ENCODE data around the gene C1orf122. TPM values are rescaled to one million over a fixed set of nuclear protein-coding genes. Genes with fewer than 3 reads are reported as not detected.

The C1orf122 gene
- total and polyA plus RNA-seq, 2 experiments from 2014 or later, result 32.8 to 68.3 TPM

GRCh38 chr1:37814252-37814651, 6.7 kb downstream of the C1orf122 start:
- no peak overlapping the region for H3K27ac Mint-ChIP-seq
- TF ChIP-seq CREB1 (CRISPR knock-in tag; IDR thresholded peaks at IDR 0.05; ENCODE audit: low read depth), result no peak
- no peak for TF ChIP-seq ZNF114 (CRISPR knock-in tag; IDR thresholded peaks at IDR 0.05)
- no peak for TF ChIP-seq ETS1 (IDR thresholded peaks at IDR 0.05)
- TF ChIP-seq STAT1 (IDR thresholded peaks at IDR 0.05; ENCODE audit: unreplicated experiment), result no peak
- no peak for TF ChIP-seq CTCF (conservative IDR thresholded peaks at IDR 0.05; ENCODE audit: low read depth in 2 of 2)
- TF ChIP-seq POLR2AphosphoS5 (IDR thresholded peaks at IDR 0.05; ENCODE audit: low read depth), result no peak
- no peak for TF ChIP-seq EZH2 (IDR thresholded peaks at IDR 0.05; ENCODE audit: low read depth, unreplicated experiment)
- no peak for TF ChIP-seq EZH2phosphoT487 (IDR thresholded peaks at IDR 0.05; ENCODE audit: unreplicated experiment)
- TF ChIP-seq ZNF462 (CRISPR knock-in tag; IDR thresholded peaks at IDR 0.05), result no peak
- no peak for TF ChIP-seq NANOG (IDR thresholded peaks at IDR 0.05; ENCODE audit: borderline replicate concordance)
- no peak for TF ChIP-seq REST (IDR thresholded peaks at IDR 0.05; ENCODE audit: unreplicated experiment)
- peaks cover 14% of the 10 kb centered on the region for H3K36me3 Mint-ChIP-seq (ENCODE audit: low read depth)
- H4K20me1 ChIP-seq (replicated peaks; ENCODE audit: insufficient read depth), result peaks cover 10% of the 10 kb centered on the region
- H3K4me3 Mint-ChIP-seq, result no peak overlapping the region
- H3K36me3 ChIP-seq (ENCODE audit: insufficient read depth), result peaks cover 8% of the 10 kb centered on the region
- H3K27ac ChIP-seq (ENCODE audit: low read depth), result no peak overlapping the region
- no peaks in the 10 kb centered on the region; the same call in 1 of the 2 replicates for H3F3A ChIP-seq (replicated peaks; ENCODE audit: low read depth)
- peaks cover 10% of the 10 kb centered on the region; the same call in 1 of the 2 replicates for H3K79me2 ChIP-seq (replicated peaks; ENCODE audit: insufficient read depth)
- DNase-seq (ENCODE audit: low spot score) (no peak), ATAC-seq (no peak)
- H3K9me3 Mint-ChIP-seq, result no peaks in the 10 kb centered on the region
- no peaks in the 10 kb centered on the region for H3K9me2 ChIP-seq (ENCODE audit: insufficient read depth)
- no peak overlapping the region for H2AFZ ChIP-seq
- H3K4me1 Mint-ChIP-seq, result peaks cover 16% of the 10 kb centered on the region; the same call in 2 of the 3 replicates
- peaks cover 16% of the 10 kb centered on the region for H3K27me3 Mint-ChIP-seq (ENCODE audit: insufficient read depth, low read depth, poor library complexity)
- H3K4me1 ChIP-seq (ENCODE audit: insufficient read depth), result peaks cover 2% of the 10 kb centered on the region; the same call in 1 of the 2 replicates
- H3K4me2 ChIP-seq, result no peak overlapping the region
- no peak overlapping the region for H3K4me3 ChIP-seq
- no peaks in the 10 kb centered on the region for H3K27me3 ChIP-seq (ENCODE audit: insufficient read depth)
